Ovary (tissue), 9 donors: ENCODE data around the gene HOXC11. TPM values are rescaled to one million over a fixed set of nuclear protein-coding genes. Genes with fewer than 3 reads are reported as not detected.

ENCODE experiments used
- DNase-seq, 5 donors: peaks; one replicate each; pipeline ENCODE4 v3.0.0-alpha.2; 2019 to 2020
- H3K27ac ChIP-seq, 2 donors: fragments of 200-600 bp; one replicate each; pipeline versions ENCODE4 v1.5.1 to v1.8.0; 2019 to 2022
- H3K27me3 ChIP-seq: fragments of 200-600 bp; one replicate; pipeline ENCODE4 v1.8.0; 2022
- H3K36me3 ChIP-seq: fragments of 200-600 bp; sonication (generic); one replicate; pipeline ENCODE4 v1.5.1; 2019
- H3K4me1 ChIP-seq: one replicate; pipeline ENCODE4 v1.8.1; 2013; ENCODE audit warnings: mild to moderate bottlenecking, moderate library complexity; ENCODE audit not compliant: insufficient read depth
- H3K4me3 ChIP-seq: fragments of 200-600 bp; sonication (generic); one replicate; pipeline ENCODE4 v1.5.1; 2017
- H3K9me3 ChIP-seq, 2 donors: fragments of 200-600 bp in 1 of 2; sonication (generic) in 1 of 2; one replicate each; pipeline versions ENCODE4 v1.5.1 to v1.8.1; 2013 to 2019; ENCODE audit warnings: mild to moderate bottlenecking in 1 of 2, moderate library complexity in 1 of 2
- EP300 ChIP-seq: sonication (generic); formaldehyde crosslinking; IDR thresholded peaks from one replicate; pipeline ENCODE4 v1.6.1; 2017; ENCODE audit warnings: antibody characterized with exemption
- POLR2A ChIP-seq: fragments of 450-650 bp; IDR thresholded peaks from one replicate; pipeline ENCODE4 v1.6.1; 2017; ENCODE audit warnings: antibody characterized with exemption, mild to moderate bottlenecking, moderate library complexity
- WGBS, 3 donors: extraction: QIAGEN DNeasy Blood & Tissue Kit in 1 of 3; methylation state at CpG; one replicate each; pipeline versions ENCODE4 v1.1.5 to v1.1.7; 2013 to 2017; 5-methylcytosine and 5-hydroxymethylcytosine counted together
- intact Hi-C, 4 donors: fragments of 100-400 bp; cut with DNase I; formaldehyde crosslinking; loops; one replicate each; pipeline versions ENCODE4 v1.11.0 to v1.15.1; 2022 to 2023
- polyA plus RNA-seq, 2 donors: library from polyadenylated mRNA; stranded (reverse); fragments of 200-250 nt in 1 of 2; fragments of 350-450 nt in 1 of 2; fragmentation: Illumina TruSeq in 1 of 2; extraction: RNeasy Lipid Tissue Mini Kit (QIAGEN cat#74804) in 1 of 2; gene quantifications; one replicate each; pipeline ENCODE4 v1.2.3, GENCODE V29; 2013 to 2014
- total RNA-seq, 7 donors: library from RNA; depleted of rRNA in 2 of 7; stranded (reverse); fragments of >200 nt in 2 of 7; fragmentation: NEBNext Ultra II Directional in 3 of 7; extraction: Animal tissue kit (Norgen Biotek cat#: 25700) in 3 of 7; gene quantifications; one replicate each; pipeline versions ENCODE4 v1.1.0 to v1.2.4, GENCODE V29; 2016 to 2023
- TF ChIP-seq, protein P1 (sequence below), 3 donors: fragments of 450-650 bp in 2 of 3; fragments of 200-600 bp in 1 of 3; IDR thresholded peaks; one replicate each; pipeline versions ENCODE4 v1.5.1 to v1.8.0; 2016 to 2022; ENCODE audit warnings: antibody characterized with exemption in 3 of 3, mild to moderate bottlenecking in 1 of 3
- donor health status: DM: no; HTN: no; CAD: no; lungs with moderate emphysema.
- donor health status: DM: no; HTN: no; CAD: no.
- donor health status: Bipolar disorder and iron deficiency.
- donor health status: DM: yes; HTN: yes; CAD: no.
- donor health status: DM: no; HTN: no; CAD: no.
- donor health status: DM: yes; HTN: yes; CAD: no.

The HOXC11 gene
- total and polyA plus RNA-seq, 9 donors: 0.12 to 1.1 TPM; not detected in 7

DNA sequence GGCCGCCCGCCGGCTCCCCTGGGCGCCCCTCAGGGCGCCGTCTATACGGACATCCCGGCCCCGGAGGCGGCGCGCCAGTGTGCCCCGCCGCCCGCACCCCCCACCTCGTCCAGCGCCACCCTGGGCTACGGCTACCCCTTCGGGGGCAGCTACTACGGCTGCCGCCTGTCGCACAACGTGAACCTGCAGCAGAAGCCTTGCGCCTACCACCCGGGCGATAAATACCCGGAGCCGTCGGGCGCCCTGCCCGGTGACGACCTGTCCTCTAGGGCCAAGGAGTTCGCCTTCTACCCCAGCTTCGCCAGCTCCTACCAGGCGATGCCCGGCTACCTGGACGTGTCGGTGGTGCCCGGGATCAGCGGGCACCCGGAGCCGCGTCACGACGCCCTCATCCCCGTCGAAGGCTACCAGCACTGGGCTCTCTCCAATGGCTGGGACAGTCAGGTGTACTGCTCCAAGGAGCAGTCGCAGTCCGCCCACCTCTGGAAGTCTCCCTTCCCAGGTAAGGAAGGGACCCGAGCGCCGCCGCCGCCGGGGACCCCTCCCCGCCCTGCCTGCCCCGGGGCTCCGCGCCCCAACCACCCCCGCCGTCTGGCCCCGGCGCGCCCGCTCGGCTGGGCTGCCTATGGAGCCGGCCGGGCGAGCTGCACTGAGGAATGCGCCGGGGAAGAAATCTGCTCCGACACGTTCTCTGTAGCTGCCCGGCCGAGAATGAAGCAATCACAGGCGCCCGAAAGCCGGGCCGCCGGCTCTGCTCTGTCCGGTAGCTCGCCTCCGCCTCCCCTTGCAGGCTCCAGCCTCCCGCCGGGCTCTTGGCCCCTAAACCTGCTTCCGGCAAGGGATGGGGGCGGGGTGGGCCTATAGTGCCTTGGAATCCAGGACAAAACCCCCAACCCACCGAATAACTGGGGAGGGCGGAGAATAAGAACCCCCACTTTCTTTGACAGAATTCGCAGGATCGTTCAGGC is 33.5 kb upstream of the HOXC11 start:
- Histone ChIP-seq H3K27ac (no peak overlapping the region), H3K36me3 (no peaks in the 10 kb centered on the region), H3K27me3 (peaks cover 14% of the 10 kb centered on the region), H3K4me1 (no peaks in the 10 kb centered on the region), H3K9me3 (no peaks in the 10 kb centered on the region), H3K4me3 (no peak overlapping the region)
- TF ChIP-seq POLR2A: no peak
- TF ChIP-seq, protein P1, sequence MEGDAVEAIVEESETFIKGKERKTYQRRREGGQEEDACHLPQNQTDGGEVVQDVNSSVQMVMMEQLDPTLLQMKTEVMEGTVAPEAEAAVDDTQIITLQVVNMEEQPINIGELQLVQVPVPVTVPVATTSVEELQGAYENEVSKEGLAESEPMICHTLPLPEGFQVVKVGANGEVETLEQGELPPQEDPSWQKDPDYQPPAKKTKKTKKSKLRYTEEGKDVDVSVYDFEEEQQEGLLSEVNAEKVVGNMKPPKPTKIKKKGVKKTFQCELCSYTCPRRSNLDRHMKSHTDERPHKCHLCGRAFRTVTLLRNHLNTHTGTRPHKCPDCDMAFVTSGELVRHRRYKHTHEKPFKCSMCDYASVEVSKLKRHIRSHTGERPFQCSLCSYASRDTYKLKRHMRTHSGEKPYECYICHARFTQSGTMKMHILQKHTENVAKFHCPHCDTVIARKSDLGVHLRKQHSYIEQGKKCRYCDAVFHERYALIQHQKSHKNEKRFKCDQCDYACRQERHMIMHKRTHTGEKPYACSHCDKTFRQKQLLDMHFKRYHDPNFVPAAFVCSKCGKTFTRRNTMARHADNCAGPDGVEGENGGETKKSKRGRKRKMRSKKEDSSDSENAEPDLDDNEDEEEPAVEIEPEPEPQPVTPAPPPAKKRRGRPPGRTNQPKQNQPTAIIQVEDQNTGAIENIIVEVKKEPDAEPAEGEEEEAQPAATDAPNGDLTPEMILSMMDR (IDR thresholded peaks at IDR 0.05): no peak
- TF ChIP-seq EP300: no peak
- WGBS, 3 donors: 2 to 3% (median 2%) methylated on average over 33 to 91 of the region's 91 CpGs
- intact Hi-C loops: no loop called here
- no peak for DNase-seq

DNA sequence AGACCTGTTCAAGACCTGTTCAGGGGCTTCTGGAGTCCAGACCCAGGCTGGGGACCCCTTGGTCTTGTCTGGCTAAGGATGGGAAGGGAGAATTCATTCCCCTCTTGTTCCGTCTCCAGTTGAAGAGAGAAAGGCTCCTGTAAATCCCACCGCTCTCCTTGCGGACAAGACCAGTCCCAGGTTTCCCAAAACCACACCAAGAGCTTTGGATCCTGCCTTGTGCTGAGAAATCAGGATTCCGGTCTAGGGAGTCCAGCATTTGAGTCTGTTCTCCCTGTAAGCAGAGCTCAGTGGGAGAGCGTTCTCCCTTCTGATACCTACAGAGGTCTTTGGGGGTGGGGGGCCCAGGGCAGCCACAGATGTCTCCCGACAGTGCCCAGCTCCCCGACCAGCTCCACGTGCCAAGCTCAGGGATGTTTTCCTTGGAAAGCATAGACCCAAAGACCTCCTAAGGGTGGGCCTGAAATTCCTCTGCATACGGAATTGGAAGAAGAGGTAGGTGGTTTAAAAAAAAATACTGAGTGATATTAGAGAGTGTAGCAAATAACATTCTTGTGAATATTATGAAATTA is 32.4 kb upstream of the HOXC11 start:
- no peak overlapping the region for H3K27ac ChIP-seq
- H3K4me1 ChIP-seq: no peaks in the 10 kb centered on the region
- no peaks in the 10 kb centered on the region for H3K9me3 ChIP-seq
- intact Hi-C loops: no loop called here
- H3K27me3 ChIP-seq: peaks cover 14% of the 10 kb centered on the region
- TF ChIP-seq, protein P1 (IDR thresholded peaks at IDR 0.05): no peak
- TF ChIP-seq POLR2A (no peak), EP300 (no peak)
- H3K36me3 ChIP-seq: no peaks in the 10 kb centered on the region
- no peak for DNase-seq
- 10 to 13% (median 10%) methylated on average over 9 of the region's 9 CpGs for WGBS, 3 donors
- H3K4me3 ChIP-seq: no peak overlapping the region

DNA sequence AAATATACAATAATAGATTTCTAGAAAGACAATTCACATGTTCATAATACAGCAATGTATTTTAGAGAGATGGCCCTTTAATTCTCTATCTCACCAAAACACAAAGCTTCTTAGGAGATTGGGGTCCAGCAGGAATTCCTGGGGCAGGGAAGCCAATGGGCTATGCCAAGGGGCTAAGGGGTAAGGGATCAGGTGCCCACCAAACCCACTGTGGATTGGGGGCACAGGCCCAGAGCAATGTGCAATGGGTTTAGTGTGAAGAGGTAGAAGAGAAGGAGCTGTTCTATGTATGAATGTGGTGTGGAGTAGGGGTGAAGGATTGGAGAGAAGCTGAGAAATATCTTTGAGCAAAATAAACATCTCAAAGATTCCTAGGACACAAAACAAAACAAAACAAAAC is 31.7 kb upstream of the HOXC11 start:
- H3K9me3 ChIP-seq: no peaks in the 10 kb centered on the region
- TF ChIP-seq EP300 (no peak), POLR2A (no peak)
- TF ChIP-seq, protein P1 (IDR thresholded peaks at IDR 0.05): no peak
- peaks cover 8% of the 10 kb centered on the region for H3K27me3 ChIP-seq
- intact Hi-C loops: no loop called here
- no peak for DNase-seq
- H3K4me3 ChIP-seq: no peak overlapping the region
- no peaks in the 10 kb centered on the region for H3K4me1 ChIP-seq
- H3K27ac ChIP-seq: no peak overlapping the region
- H3K36me3 ChIP-seq: no peaks in the 10 kb centered on the region

DNA sequence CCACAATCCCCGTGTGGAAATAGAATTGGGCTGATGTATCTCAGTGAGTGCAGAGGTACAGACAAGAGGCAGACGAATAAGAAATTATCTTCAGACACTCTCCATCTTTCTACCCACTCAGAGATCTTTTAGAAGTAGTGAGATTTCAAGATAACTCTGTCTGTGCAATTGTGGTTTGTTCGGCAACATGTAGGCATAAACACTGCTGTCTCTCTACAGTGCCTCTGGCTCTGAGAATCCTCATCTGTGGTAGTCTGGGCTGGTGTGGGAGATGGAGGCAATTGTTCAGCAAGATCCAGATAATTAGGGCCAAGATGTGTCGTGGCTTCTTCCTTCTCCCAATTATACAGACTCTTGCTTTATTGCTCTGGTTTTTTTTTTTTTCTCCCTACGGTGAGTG is 31.2 kb upstream of the HOXC11 start:
- 15 to 19% (median 18%) methylated on average over 5 of the region's 5 CpGs for WGBS, 3 donors
- Histone ChIP-seq H3K4me3 (no peak overlapping the region), H3K9me3 (no peaks in the 10 kb centered on the region), H3K36me3 (no peaks in the 10 kb centered on the region), H3K4me1 (no peaks in the 10 kb centered on the region), H3K27me3 (peaks cover 7% of the 10 kb centered on the region), H3K27ac (no peak overlapping the region)
- DNase-seq: no peak
- intact Hi-C loops: no loop called here
- TF ChIP-seq, protein P1 (IDR thresholded peaks at IDR 0.05): no peak
